Peyer's patch (tissue), 4 donors: ENCODE measurements around the gene TMTC2.

Source experiments
- POLR2A ChIP-seq, 2 donors: fragments of 450-650 bp; IDR thresholded peaks; one replicate each; pipeline ENCODE4 v1.5.1; 2017; ENCODE audit warnings: antibody characterized with exemption in 2 of 2, mild to moderate bottlenecking in 2 of 2, moderate library complexity in 2 of 2
- TF ChIP-seq, protein P1 (sequence below), 6 experiments: fragments of 450-650 bp in 4 of 6; fragments of 200-600 bp in 2 of 6; sonication (generic) in 1 of 6; IDR thresholded peaks; one replicate each; pipeline ENCODE4 v1.5.1; 2017 to 2019; ENCODE audit warnings: antibody characterized with exemption in 6 of 6, mild to moderate bottlenecking in 3 of 6, moderate library complexity in 1 of 6

DNA sequence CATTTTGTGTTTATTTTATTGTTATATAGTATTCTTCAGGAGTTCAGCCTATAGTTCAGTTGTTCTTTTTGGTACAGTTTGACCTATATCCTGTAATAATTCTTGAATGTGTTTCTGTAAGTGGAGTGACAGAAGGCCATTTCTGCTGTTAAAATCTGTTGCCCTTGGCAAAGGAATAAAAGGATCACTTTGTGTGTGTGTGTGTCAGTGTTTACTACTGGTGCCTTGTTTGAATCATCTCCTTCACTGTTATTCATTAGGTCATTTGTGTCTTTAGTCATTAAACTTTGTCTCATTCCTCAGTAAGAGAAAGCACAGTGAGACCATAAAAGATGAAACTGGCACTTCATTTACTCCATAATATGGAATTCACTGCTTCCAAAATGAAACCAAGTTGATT, 130.7 kb downstream of the TMTC2 start:
- TF ChIP-seq, protein P1, sequence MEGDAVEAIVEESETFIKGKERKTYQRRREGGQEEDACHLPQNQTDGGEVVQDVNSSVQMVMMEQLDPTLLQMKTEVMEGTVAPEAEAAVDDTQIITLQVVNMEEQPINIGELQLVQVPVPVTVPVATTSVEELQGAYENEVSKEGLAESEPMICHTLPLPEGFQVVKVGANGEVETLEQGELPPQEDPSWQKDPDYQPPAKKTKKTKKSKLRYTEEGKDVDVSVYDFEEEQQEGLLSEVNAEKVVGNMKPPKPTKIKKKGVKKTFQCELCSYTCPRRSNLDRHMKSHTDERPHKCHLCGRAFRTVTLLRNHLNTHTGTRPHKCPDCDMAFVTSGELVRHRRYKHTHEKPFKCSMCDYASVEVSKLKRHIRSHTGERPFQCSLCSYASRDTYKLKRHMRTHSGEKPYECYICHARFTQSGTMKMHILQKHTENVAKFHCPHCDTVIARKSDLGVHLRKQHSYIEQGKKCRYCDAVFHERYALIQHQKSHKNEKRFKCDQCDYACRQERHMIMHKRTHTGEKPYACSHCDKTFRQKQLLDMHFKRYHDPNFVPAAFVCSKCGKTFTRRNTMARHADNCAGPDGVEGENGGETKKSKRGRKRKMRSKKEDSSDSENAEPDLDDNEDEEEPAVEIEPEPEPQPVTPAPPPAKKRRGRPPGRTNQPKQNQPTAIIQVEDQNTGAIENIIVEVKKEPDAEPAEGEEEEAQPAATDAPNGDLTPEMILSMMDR (IDR thresholded peaks at IDR 0.05) = no peak
- no peak for TF ChIP-seq POLR2A (IDR thresholded peaks at IDR 0.05)
